Measurements from ENCODE around the gene CMYA5.

DNA sequence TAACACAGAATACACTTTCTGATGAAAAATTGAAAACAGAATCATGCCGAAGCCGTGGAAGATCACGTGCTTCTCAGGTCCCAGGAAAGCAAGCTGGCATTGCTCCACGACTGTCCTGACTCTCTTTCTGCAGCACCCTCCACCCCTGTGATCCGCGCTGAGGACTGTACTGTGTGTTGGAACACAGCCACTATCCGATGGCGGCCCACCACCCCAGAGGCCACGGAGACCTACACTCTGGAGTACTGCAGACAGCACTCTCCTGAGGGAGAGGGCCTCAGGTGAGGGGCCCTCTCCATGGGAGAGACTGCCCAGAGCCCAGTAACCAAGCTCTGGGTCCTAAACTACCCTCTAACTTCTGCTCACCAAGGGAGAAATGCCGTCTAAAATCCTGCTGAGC, 73.3 kb downstream of the CMYA5 start:
- no peak for TF ChIP-seq POLR2AphosphoS5 (IDR thresholded peaks at IDR 0.05; ENCODE audit: insufficient read depth, low read depth, low read length)
- TF ChIP-seq, protein P1, sequence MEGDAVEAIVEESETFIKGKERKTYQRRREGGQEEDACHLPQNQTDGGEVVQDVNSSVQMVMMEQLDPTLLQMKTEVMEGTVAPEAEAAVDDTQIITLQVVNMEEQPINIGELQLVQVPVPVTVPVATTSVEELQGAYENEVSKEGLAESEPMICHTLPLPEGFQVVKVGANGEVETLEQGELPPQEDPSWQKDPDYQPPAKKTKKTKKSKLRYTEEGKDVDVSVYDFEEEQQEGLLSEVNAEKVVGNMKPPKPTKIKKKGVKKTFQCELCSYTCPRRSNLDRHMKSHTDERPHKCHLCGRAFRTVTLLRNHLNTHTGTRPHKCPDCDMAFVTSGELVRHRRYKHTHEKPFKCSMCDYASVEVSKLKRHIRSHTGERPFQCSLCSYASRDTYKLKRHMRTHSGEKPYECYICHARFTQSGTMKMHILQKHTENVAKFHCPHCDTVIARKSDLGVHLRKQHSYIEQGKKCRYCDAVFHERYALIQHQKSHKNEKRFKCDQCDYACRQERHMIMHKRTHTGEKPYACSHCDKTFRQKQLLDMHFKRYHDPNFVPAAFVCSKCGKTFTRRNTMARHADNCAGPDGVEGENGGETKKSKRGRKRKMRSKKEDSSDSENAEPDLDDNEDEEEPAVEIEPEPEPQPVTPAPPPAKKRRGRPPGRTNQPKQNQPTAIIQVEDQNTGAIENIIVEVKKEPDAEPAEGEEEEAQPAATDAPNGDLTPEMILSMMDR (IDR thresholded peaks at IDR 0.05; ENCODE audit: extremely low read depth in 1 of 2, insufficient read depth in 1 of 2, low read depth in 1 of 2, low read length in 2 of 2) = no peak
- TF ChIP-seq, protein P2, sequence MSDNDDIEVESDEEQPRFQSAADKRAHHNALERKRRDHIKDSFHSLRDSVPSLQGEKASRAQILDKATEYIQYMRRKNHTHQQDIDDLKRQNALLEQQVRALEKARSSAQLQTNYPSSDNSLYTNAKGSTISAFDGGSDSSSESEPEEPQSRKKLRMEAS (IDR thresholded peaks at IDR 0.05; ENCODE audit: insufficient read depth, insufficient read length) = no peak
- no peak for TF ChIP-seq EZH2 (IDR thresholded peaks at IDR 0.05; ENCODE audit: borderline replicate concordance, low read depth, low read length, severe bottlenecking)

Measured in endothelial cell of umbilical vein (primary cell).